ENCODE measurements around the gene ERICH2.
"Not testable (repeated sequence)": the region's sequence is repeated elsewhere in the genome, so short reads cannot be mapped to it uniquely, and the experiment has no call there.

Gene ERICH2

DNA sequence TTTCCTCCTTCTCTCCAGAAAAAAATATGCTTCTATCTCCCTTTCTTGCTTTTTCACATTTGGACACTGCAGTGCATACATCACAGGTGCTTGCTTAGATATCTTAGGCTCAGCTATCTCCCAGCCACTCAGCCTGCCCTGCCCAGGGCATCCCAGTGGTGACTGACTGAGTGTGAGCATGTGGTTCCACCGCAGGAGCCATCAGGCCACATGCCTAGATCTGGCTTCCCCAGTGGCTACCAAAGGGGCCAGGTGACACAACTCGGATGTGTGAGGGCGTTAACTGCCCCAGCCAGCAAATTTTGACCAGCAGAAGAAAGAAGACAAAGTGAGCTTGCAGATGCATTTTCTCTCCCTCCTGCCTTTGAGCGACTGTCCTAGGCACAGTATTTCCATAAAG, 29.5 kb upstream of the ERICH2 start:
- Histone ChIP-seq H3K4me1 (ENCODE audit: control insufficient read depth, insufficient read depth, low read length) (no peaks in the 10 kb centered on the region), H3K4me3 (ENCODE audit: low read depth, low read length) (no peak overlapping the region), H3K9me3 (ENCODE audit: control insufficient read depth, insufficient read depth, low read length) (no peaks in the 10 kb centered on the region)

GRCh38 chr2:170742000-170742399, 28.2 kb upstream of the ERICH2 start:
- H3K27me3 ChIP-seq (ENCODE audit: control insufficient read depth, insufficient read depth, low read length) = no peaks in the 10 kb centered on the region
- H3K9ac ChIP-seq (ENCODE audit: low read depth, low read length) = no peak overlapping the region
- H3K4me3 ChIP-seq (ENCODE audit: low read depth, low read length) = no peak overlapping the region
- no peaks in the 10 kb centered on the region for H3K36me3 ChIP-seq (ENCODE audit: control insufficient read depth, insufficient read depth, low read length)
- no peaks in the 10 kb centered on the region for H3K9me3 ChIP-seq (ENCODE audit: control insufficient read depth, insufficient read depth, low read length)
- no peaks in the 10 kb centered on the region for H3K4me1 ChIP-seq (ENCODE audit: control insufficient read depth, insufficient read depth, low read length)

More for the DNA sequence above, 29.5 kb upstream of the ERICH2 start:
- Histone ChIP-seq H3K27me3 (ENCODE audit: control insufficient read depth, insufficient read depth, low read length) (no peaks in the 10 kb centered on the region), H3K9ac (ENCODE audit: low read depth, low read length) (peak overlapping the region; percentile 1), H3K36me3 (ENCODE audit: control insufficient read depth, insufficient read depth, low read length) (no peaks in the 10 kb centered on the region)

DNA sequence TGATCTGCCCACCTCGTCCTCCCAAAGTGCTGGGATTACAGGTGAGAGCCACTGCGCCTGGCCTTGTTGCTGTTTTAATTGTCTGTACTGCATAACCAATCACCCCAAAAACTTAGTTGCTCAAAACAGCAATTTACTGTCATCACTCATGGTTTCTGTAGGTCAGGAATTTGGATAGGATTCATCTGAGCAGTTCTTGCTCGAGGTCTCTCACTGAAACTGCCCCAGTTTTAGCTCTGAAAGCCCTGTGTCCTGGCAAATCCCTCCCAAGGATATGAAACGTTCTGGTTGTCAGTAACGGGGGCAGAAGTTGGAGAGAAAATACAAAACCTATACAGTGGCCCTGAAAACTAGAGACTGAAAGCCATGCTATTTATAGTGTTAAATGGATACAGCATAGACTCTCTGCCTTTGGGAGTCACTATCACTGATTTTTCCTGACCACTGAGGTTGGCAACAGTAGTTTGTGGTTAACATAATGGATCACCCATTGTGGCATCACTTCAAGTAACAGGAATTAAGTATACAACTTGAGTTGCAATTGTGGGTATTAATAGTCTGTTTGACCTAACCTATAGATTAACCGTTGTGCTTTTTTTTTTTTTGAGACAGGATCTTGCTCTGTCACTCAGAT, 27.2 kb upstream of the ERICH2 start:
- no peak overlapping the region for H3K4me3 ChIP-seq (ENCODE audit: low read depth, low read length)
- H3K4me1 ChIP-seq (ENCODE audit: control insufficient read depth, insufficient read depth, low read length) = no peaks in the 10 kb centered on the region
- no peaks in the 10 kb centered on the region for H3K27me3 ChIP-seq (ENCODE audit: control insufficient read depth, insufficient read depth, low read length)

DNA sequence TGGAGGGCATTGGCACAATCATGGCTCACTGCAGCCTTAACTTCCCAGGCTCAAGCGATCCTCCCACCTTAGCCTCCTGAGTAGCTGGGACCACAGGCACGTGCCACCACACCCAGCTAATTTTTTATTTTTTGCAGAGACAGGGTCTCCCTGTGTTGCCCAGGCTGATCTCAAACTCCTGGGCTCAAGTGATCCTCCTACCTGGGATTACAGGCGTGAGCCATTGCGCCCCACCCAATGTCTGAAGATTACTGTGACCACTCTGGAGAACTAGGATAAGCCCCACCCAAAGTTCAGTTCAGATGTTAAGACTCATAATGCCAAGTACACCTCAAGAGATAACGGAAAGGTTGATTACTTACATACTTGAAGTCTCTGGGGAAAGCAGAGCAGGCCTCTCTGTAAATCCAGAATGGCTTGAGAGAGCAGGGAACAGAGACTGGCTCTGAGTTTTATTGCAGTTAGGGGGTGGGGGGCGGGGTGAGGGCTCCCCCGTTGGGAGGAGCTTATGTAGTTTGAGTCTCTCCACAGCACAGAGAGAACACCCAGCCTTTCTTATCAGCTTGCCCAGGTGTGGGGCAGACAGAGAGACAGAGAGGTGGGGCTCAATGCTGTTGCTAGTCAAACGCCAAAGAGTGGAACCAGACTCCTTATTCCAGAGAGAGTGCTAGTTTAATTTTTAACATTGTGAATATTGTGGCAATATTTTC, 26.5 kb upstream of the ERICH2 start:
- H3K36me3 ChIP-seq (ENCODE audit: control insufficient read depth, insufficient read depth, low read length) = no peaks in the 10 kb centered on the region
- no peak overlapping the region for H3K9ac ChIP-seq (ENCODE audit: low read depth, low read length)
- H3K4me3 ChIP-seq (ENCODE audit: low read depth, low read length) = no peak overlapping the region
- H3K27me3 ChIP-seq (ENCODE audit: control insufficient read depth, insufficient read depth, low read length) = no peaks in the 10 kb centered on the region
- H3K4me1 ChIP-seq (ENCODE audit: control insufficient read depth, insufficient read depth, low read length) = no peaks in the 10 kb centered on the region
- no peaks in the 10 kb centered on the region for H3K9me3 ChIP-seq (ENCODE audit: control insufficient read depth, insufficient read depth, low read length)

More for the DNA sequence above, 27.2 kb upstream of the ERICH2 start:
- Histone ChIP-seq H3K9ac (ENCODE audit: low read depth, low read length) (no peak overlapping the region), H3K36me3 (ENCODE audit: control insufficient read depth, insufficient read depth, low read length) (no peaks in the 10 kb centered on the region), H3K9me3 (ENCODE audit: control insufficient read depth, insufficient read depth, low read length) (no peaks in the 10 kb centered on the region)

GRCh38 chr2:170744248-170745002, 25.8 kb upstream of the ERICH2 start:
- Histone ChIP-seq H3K36me3 (ENCODE audit: control insufficient read depth, insufficient read depth, low read length) (no peaks in the 10 kb centered on the region), H3K9me3 (ENCODE audit: control insufficient read depth, insufficient read depth, low read length) (no peaks in the 10 kb centered on the region), H3K9ac (ENCODE audit: low read depth, low read length) (no peak overlapping the region), H3K27me3 (ENCODE audit: control insufficient read depth, insufficient read depth, low read length) (no peaks in the 10 kb centered on the region), H3K4me3 (ENCODE audit: low read depth, low read length) (no peak overlapping the region), H3K4me1 (ENCODE audit: control insufficient read depth, insufficient read depth, low read length) (no peaks in the 10 kb centered on the region)

GRCh38 chr2:170745305-170745704, 24.9 kb upstream of the ERICH2 start:
- no peak overlapping the region for H3K9ac ChIP-seq (ENCODE audit: low read depth, low read length)
- H3K27me3 ChIP-seq (ENCODE audit: control insufficient read depth, insufficient read depth, low read length) = no peaks in the 10 kb centered on the region
- no peak overlapping the region for H3K4me3 ChIP-seq (ENCODE audit: low read depth, low read length)
- H3K36me3 ChIP-seq (ENCODE audit: control insufficient read depth, insufficient read depth, low read length) = no peaks in the 10 kb centered on the region
- no peaks in the 10 kb centered on the region for H3K4me1 ChIP-seq (ENCODE audit: control insufficient read depth, insufficient read depth, low read length)
- H3K9me3 ChIP-seq (ENCODE audit: control insufficient read depth, insufficient read depth, low read length) = no peaks in the 10 kb centered on the region

- Histone ChIP-seq H3K4me3 (ENCODE audit: low read depth, low read length) (no peak overlapping the region), H3K36me3 (ENCODE audit: control insufficient read depth, insufficient read depth, low read length) (no peaks in the 10 kb centered on the region), H3K27me3 (ENCODE audit: control insufficient read depth, insufficient read depth, low read length) (no peaks in the 10 kb centered on the region), H3K4me1 (ENCODE audit: control insufficient read depth, insufficient read depth, low read length) (no peaks in the 10 kb centered on the region), H3K9ac (ENCODE audit: low read depth, low read length) (no peak overlapping the region), H3K9me3 (ENCODE audit: control insufficient read depth, insufficient read depth, low read length) (no peaks in the 10 kb centered on the region)
Observed at GRCh38 chr2:170747921-170748320, 22.3 kb upstream of the ERICH2 start.

DNA sequence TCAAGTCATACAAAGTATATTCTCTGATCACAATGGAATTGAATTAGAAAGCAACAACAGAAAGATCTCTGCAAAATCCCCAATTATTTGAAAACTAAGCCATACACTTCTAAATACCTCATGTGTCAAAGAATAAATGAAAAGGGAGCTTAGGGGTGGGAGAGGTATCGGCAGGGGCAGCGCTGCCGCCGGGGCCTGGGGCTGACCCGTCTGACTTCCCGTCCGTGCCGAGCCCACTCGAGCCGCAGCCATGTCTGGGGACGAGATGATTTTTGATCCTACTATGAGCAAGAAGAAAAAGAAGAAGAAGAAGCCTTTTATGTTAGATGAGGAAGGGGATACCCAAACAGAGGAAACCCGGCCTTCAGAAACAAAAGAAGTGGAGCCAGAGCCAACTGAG, 18.6 kb upstream of the ERICH2 start:
- H3K9me3 ChIP-seq (ENCODE audit: control insufficient read depth, insufficient read depth, low read length); H3K36me3 ChIP-seq (ENCODE audit: control insufficient read depth, insufficient read depth, low read length); H3K27me3 ChIP-seq (ENCODE audit: control insufficient read depth, insufficient read depth, low read length); H3K4me3 ChIP-seq (ENCODE audit: low read depth, low read length); H3K4me1 ChIP-seq (ENCODE audit: control insufficient read depth, insufficient read depth, low read length); H3K9ac ChIP-seq (ENCODE audit: low read depth, low read length): not testable (repeated sequence)

DNA sequence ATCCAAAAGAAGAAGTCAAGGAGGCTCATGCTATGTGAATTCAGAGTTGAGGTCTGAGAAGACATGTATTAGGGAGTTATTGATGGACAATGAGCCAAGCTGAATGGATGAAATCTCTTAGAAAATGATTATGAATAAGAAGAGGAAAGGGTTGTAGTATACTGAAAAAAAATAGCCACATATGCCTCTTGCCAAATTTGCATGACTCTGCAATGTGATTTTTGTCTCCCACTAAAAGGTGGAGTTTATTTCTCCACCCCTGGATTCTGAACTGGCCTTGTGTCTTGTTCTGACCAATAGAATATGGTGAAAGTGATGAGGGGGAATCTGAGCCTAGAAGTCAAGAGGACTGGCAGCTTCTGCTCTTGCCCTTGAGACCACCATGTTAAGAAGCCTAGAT, 8.6 kb upstream of the ERICH2 start:
- no peaks in the 10 kb centered on the region for H3K9me3 ChIP-seq (ENCODE audit: control insufficient read depth, insufficient read depth, low read length)
- no peaks in the 10 kb centered on the region for H3K27me3 ChIP-seq (ENCODE audit: control insufficient read depth, insufficient read depth, low read length)
- H3K4me3 ChIP-seq (ENCODE audit: low read depth, low read length) = no peak overlapping the region
- H3K36me3 ChIP-seq (ENCODE audit: control insufficient read depth, insufficient read depth, low read length) = no peaks in the 10 kb centered on the region
- H3K9ac ChIP-seq (ENCODE audit: low read depth, low read length) = no peak overlapping the region
- H3K4me1 ChIP-seq (ENCODE audit: control insufficient read depth, insufficient read depth, low read length) = peaks cover 10% of the 10 kb centered on the region

GRCh38 chr2:170762760-170763159, 7.4 kb upstream of the ERICH2 start:
- Histone ChIP-seq H3K4me1 (ENCODE audit: control insufficient read depth, insufficient read depth, low read length) (peaks cover 13% of the 10 kb centered on the region), H3K9ac (ENCODE audit: low read depth, low read length) (no peak overlapping the region), H3K36me3 (ENCODE audit: control insufficient read depth, insufficient read depth, low read length) (no peaks in the 10 kb centered on the region), H3K27me3 (ENCODE audit: control insufficient read depth, insufficient read depth, low read length) (no peaks in the 10 kb centered on the region), H3K4me3 (ENCODE audit: low read depth, low read length) (no peak overlapping the region), H3K9me3 (ENCODE audit: control insufficient read depth, insufficient read depth, low read length) (no peaks in the 10 kb centered on the region)

DNA sequence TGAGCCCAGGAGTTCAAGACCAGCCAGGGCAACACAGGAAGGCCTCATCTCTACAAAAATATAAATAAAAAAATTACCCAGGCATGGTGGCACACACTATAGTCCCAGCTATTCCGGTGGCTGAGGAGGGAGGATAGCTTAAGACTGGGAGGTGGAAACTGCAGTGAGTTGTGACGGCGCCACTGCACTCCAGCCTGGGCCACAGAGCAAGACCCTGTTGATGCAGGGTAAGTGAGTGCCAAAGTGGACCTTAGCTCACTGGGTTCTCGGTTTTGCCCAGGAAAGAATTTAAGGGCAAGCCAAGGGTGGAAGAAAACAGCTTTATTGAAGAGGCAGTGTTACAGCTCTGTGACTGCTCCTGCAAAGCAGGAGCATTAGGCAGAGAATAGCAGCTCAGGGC, 6.9 kb upstream of the ERICH2 start:
- H3K36me3 ChIP-seq (ENCODE audit: control insufficient read depth, insufficient read depth, low read length) = no peaks in the 10 kb centered on the region
- no peak overlapping the region for H3K9ac ChIP-seq (ENCODE audit: low read depth, low read length)
- peaks cover 13% of the 10 kb centered on the region for H3K4me1 ChIP-seq (ENCODE audit: control insufficient read depth, insufficient read depth, low read length)
- no peaks in the 10 kb centered on the region for H3K27me3 ChIP-seq (ENCODE audit: control insufficient read depth, insufficient read depth, low read length)
- no peaks in the 10 kb centered on the region for H3K9me3 ChIP-seq (ENCODE audit: control insufficient read depth, insufficient read depth, low read length)
- H3K4me3 ChIP-seq (ENCODE audit: low read depth, low read length) = no peak overlapping the region

- H3K9ac ChIP-seq (ENCODE audit: low read depth, low read length) = no peak overlapping the region
- H3K36me3 ChIP-seq (ENCODE audit: control insufficient read depth, insufficient read depth, low read length) = no peaks in the 10 kb centered on the region
- H3K27me3 ChIP-seq (ENCODE audit: control insufficient read depth, insufficient read depth, low read length) = no peaks in the 10 kb centered on the region
- H3K4me1 ChIP-seq (ENCODE audit: control insufficient read depth, insufficient read depth, low read length) = peaks cover 13% of the 10 kb centered on the region
- no peaks in the 10 kb centered on the region for H3K9me3 ChIP-seq (ENCODE audit: control insufficient read depth, insufficient read depth, low read length)
- H3K4me3 ChIP-seq (ENCODE audit: low read depth, low read length) = no peak overlapping the region
Observed at GRCh38 chr2:170764880-170765261, 5.3 kb upstream of the ERICH2 start.
